ENCODE data around the gene NAPA. TPM values are rescaled to one million over a fixed set of nuclear protein-coding genes. Genes with fewer than 3 reads are reported as not detected.

NAPA gene
- total RNA-seq, 1 donor from 2014 or later = 54.7 TPM

- TF ChIP-seq, protein P1, sequence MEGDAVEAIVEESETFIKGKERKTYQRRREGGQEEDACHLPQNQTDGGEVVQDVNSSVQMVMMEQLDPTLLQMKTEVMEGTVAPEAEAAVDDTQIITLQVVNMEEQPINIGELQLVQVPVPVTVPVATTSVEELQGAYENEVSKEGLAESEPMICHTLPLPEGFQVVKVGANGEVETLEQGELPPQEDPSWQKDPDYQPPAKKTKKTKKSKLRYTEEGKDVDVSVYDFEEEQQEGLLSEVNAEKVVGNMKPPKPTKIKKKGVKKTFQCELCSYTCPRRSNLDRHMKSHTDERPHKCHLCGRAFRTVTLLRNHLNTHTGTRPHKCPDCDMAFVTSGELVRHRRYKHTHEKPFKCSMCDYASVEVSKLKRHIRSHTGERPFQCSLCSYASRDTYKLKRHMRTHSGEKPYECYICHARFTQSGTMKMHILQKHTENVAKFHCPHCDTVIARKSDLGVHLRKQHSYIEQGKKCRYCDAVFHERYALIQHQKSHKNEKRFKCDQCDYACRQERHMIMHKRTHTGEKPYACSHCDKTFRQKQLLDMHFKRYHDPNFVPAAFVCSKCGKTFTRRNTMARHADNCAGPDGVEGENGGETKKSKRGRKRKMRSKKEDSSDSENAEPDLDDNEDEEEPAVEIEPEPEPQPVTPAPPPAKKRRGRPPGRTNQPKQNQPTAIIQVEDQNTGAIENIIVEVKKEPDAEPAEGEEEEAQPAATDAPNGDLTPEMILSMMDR (IDR thresholded peaks at IDR 0.05; ENCODE audit: unreplicated experiment) = no peak
- Mint-ChIP-seq H3K4me1 (no peaks in the 10 kb centered on the region), H3K36me3 (no peaks in the 10 kb centered on the region), H3K9me3 (no peaks in the 10 kb centered on the region), H3K27ac (no peak overlapping the region), H3K27me3 (ENCODE audit: low read depth) (peaks cover 3% of the 10 kb centered on the region), H3K4me3 (no peak overlapping the region)
- no peak for DNase-seq (ENCODE audit: low spot score in 2 of 2, unreplicated experiment in 2 of 2)
Observed at GRCh38 chr19:47521473-47522180, 6.8 kb upstream of the NAPA start.

DNA sequence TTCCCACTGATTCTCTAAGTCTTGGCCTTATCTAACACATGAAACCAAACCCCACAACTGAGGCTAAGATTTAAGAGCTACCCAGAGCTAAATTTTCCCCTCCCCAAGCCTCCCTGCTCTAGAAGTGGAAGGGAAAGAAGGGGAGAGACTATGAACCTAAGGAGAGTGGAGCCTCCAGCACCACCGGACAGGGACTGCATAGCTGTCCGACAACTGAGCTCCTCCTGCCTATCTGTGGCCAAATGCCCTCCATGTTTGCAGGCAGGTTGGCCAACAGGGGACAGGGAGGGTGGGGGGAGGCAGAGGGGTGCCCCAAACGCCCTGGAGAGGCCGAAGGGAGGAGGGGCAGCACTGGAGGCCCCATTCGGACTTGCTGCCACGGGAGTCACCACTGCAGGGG is 6.0 kb upstream of the NAPA start:
- TF ChIP-seq, protein P1 (IDR thresholded peaks at IDR 0.05; ENCODE audit: unreplicated experiment) = no peak
- Mint-ChIP-seq H3K4me3 (no peak overlapping the region), H3K9me3 (no peaks in the 10 kb centered on the region), H3K27ac (no peak overlapping the region), H3K36me3 (no peaks in the 10 kb centered on the region), H3K4me1 (no peaks in the 10 kb centered on the region), H3K27me3 (ENCODE audit: low read depth) (peaks cover 3% of the 10 kb centered on the region)
- no peak for DNase-seq (ENCODE audit: low spot score in 2 of 2, unreplicated experiment in 2 of 2)

DNA sequence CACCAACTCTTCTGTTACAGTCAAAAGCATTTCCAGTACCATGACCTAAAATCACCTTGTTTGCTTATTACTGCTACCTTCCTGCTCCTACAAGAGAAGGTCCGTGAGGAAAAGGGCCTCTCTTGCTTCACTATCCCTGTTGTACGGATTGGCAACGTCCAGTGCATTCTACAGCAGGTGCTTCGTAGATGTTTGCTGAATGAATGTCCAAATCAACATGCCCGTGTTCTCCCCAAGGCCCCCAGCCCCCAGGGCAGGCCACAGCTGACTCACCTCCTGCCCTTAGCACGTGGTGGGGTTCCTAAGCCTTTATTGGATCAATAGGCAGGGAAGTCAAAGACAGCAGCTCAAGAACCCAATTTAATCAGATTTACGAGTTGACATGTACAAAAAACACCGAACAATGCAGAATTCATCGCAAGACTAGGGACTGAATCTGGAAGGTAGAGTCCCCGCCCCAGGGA is 5.5 kb upstream of the NAPA start:
- no peak for DNase-seq (ENCODE audit: low spot score in 2 of 2, unreplicated experiment in 2 of 2)
- H3K4me1 Mint-ChIP-seq = peaks cover 4% of the 10 kb centered on the region
- H3K27ac Mint-ChIP-seq = no peak overlapping the region
- H3K36me3 Mint-ChIP-seq = no peaks in the 10 kb centered on the region
- no peaks in the 10 kb centered on the region for H3K9me3 Mint-ChIP-seq
- peaks cover 3% of the 10 kb centered on the region for H3K27me3 Mint-ChIP-seq (ENCODE audit: low read depth)
- TF ChIP-seq, protein P1 (IDR thresholded peaks at IDR 0.05; ENCODE audit: unreplicated experiment) = no peak
- no peak overlapping the region for H3K4me3 Mint-ChIP-seq

GRCh38 chr19:47518854-47519253 is 4.0 kb upstream of the NAPA start:
- no peaks in the 10 kb centered on the region for H3K9me3 Mint-ChIP-seq
- H3K27me3 Mint-ChIP-seq (ENCODE audit: low read depth) = peaks cover 3% of the 10 kb centered on the region
- H3K36me3 Mint-ChIP-seq = no peaks in the 10 kb centered on the region
- no peak overlapping the region for H3K4me3 Mint-ChIP-seq
- H3K4me1 Mint-ChIP-seq = peaks cover 14% of the 10 kb centered on the region
- TF ChIP-seq, protein P1 (IDR thresholded peaks at IDR 0.05; ENCODE audit: unreplicated experiment) = no peak
- no peak for DNase-seq (ENCODE audit: low spot score in 2 of 2, unreplicated experiment in 2 of 2)
- H3K27ac Mint-ChIP-seq = no peak overlapping the region

DNA sequence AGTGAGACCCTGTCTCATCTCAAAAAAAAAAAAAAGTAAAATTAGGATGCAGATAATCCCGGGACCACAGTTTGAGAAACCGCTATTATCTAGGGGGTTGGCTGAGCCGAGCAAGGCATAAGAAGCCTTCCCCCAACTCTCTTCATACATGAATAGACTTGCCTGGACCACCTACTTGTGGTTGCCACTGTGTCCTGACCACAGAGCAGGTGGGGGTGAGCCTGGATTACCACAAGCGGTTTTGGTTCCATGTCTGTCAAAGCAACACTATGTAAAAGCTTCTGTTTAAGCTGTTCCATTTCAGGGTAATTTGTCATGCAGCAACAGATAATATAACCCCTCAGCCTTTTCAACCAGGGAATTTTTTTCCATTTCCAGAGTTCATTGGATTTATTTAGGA is 3.3 kb upstream of the NAPA start:
- no peak overlapping the region for H3K4me3 Mint-ChIP-seq
- no peak for DNase-seq (ENCODE audit: low spot score in 2 of 2, unreplicated experiment in 2 of 2)
- no peaks in the 10 kb centered on the region for H3K36me3 Mint-ChIP-seq
- peaks cover 3% of the 10 kb centered on the region for H3K27me3 Mint-ChIP-seq (ENCODE audit: low read depth)
- no peak overlapping the region for H3K27ac Mint-ChIP-seq
- H3K4me1 Mint-ChIP-seq = peaks cover 21% of the 10 kb centered on the region
- no peaks in the 10 kb centered on the region for H3K9me3 Mint-ChIP-seq
- TF ChIP-seq, protein P1 (IDR thresholded peaks at IDR 0.05; ENCODE audit: unreplicated experiment) = no peak

Data from mesothelial cell of epicardium (in vitro differentiated cells).